ENCODE results near the gene PRIMA1. TPM values are rescaled to one million over a fixed set of nuclear protein-coding genes. Genes with fewer than 3 reads are reported as not detected.

Gene PRIMA1
- polyA plus RNA-seq, 3 donors: not detected

DNA sequence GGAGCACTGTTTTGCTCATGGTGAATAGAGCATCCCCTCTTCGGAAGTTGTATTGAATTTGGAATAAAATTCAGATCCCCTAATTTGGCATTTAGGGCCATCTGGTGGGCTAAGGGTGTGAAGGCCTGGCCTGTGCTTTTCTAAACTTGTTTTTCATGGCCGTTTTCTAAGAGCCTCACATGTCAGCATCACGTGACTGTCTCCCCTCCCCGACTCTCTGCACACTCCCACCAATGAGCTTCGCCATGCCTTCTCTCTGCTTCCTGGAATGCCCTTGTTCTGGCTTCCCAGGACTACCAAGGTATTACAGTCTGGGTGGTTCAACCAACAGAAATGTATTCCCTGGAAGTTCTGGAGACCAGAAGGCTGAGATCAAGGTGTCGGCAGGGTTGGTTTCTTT lies 85.3 kb downstream of the PRIMA1 start:
- Histone ChIP-seq H3K4me1 (ENCODE audit: control insufficient read depth in 1 of 2, insufficient read depth in 2 of 2, low read length in 2 of 2) (no peaks in the 10 kb centered on the region), H2AFZ (ENCODE audit: insufficient read depth, low read depth, low read length, poor library complexity, severe bottlenecking) (no peak overlapping the region), H3K9ac (ENCODE audit: insufficient read depth, low read length, poor library complexity, severe bottlenecking) (no peak overlapping the region), H3K27ac (ENCODE audit: low read depth in 1 of 2, low read length in 2 of 2) (no peak overlapping the region), H3K79me2 (ENCODE audit: insufficient read depth, low read length) (no peaks in the 10 kb centered on the region), H4K20me1 (ENCODE audit: insufficient read depth, low read length) (no peaks in the 10 kb centered on the region), H3K27me3 (ENCODE audit: control insufficient read depth in 2 of 2, insufficient read depth in 2 of 2, low read length in 2 of 2) (no peaks in the 10 kb centered on the region), H3K4me3 (replicated peaks in 1 of 3; ENCODE audit: low read depth in 2 of 3, low read length in 3 of 3) (no peak overlapping the region), H3K4me2 (replicated peaks; ENCODE audit: extremely low read depth, low read length, poor library complexity, severe bottlenecking) (no peak overlapping the region), H3K9me3 (replicated peaks in 1 of 2; ENCODE audit: control insufficient read depth in 1 of 2, insufficient read depth in 1 of 2, low read length in 2 of 2) (peaks cover 0 to 4% of the 10 kb centered on the region in 2 donors), H3K36me3 (replicated peaks in 1 of 2; ENCODE audit: control insufficient read depth in 1 of 2, insufficient read depth in 2 of 2, low read length in 2 of 2) (no peaks in the 10 kb centered on the region)
- TF ChIP-seq, protein P1, sequence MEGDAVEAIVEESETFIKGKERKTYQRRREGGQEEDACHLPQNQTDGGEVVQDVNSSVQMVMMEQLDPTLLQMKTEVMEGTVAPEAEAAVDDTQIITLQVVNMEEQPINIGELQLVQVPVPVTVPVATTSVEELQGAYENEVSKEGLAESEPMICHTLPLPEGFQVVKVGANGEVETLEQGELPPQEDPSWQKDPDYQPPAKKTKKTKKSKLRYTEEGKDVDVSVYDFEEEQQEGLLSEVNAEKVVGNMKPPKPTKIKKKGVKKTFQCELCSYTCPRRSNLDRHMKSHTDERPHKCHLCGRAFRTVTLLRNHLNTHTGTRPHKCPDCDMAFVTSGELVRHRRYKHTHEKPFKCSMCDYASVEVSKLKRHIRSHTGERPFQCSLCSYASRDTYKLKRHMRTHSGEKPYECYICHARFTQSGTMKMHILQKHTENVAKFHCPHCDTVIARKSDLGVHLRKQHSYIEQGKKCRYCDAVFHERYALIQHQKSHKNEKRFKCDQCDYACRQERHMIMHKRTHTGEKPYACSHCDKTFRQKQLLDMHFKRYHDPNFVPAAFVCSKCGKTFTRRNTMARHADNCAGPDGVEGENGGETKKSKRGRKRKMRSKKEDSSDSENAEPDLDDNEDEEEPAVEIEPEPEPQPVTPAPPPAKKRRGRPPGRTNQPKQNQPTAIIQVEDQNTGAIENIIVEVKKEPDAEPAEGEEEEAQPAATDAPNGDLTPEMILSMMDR (IDR thresholded peaks at IDR 0.05): no peak
- Mint-ChIP-seq H3K4me3 (no peak overlapping the region), H3K9me3 (peaks cover 8 to 17% (median 9%) of the 10 kb centered on the region in 7 donors), H3K36me3 (no peaks in the 10 kb centered on the region), H3K4me1 (no peaks in the 10 kb centered on the region), H3K27me3 (ENCODE audit: low read depth in 3 of 3) (peaks cover 0 to 8% (median 8%) of the 10 kb centered on the region in 3 donors), H3K27ac (no peak overlapping the region)
- WGBS (ENCODE audit: insufficient coverage): 80% methylated on average over 1 of the region's 6 CpGs
- intact Hi-C loops (cut with micrococcal nuclease): no loop called here
- no peak for DNase-seq

DNA sequence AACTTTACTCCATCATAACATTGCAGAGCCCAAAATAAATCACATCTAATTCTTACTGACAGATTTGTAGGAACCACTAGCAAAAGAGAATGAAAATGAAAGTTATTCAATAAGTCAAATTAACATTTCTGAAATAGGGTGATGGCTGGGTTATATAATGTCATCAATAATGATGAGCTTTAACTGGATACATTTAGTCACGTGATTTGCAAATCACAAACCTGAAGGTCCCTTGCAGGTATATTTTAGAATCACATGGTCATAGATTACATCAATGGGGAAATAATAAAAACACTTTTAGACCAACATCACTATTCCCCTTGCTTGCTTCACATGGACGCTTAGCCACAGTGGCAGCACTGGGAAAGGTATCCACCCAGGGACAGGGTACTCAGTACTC lies 86.7 kb downstream of the PRIMA1 start:
- Mint-ChIP-seq H3K36me3 (no peaks in the 10 kb centered on the region), H3K27me3 (ENCODE audit: low read depth in 3 of 3) (peaks cover 0 to 12% (median 8%) of the 10 kb centered on the region in 3 donors), H3K4me1 (no peaks in the 10 kb centered on the region), H3K27ac (no peak overlapping the region), H3K4me3 (no peak overlapping the region), H3K9me3 (peaks cover 9 to 19% (median 13%) of the 10 kb centered on the region in 7 donors)
- Histone ChIP-seq H3K79me2 (ENCODE audit: insufficient read depth, low read length) (no peaks in the 10 kb centered on the region), H3K4me2 (replicated peaks; ENCODE audit: extremely low read depth, low read length, poor library complexity, severe bottlenecking) (no peak overlapping the region), H3K27me3 (ENCODE audit: control insufficient read depth in 2 of 2, insufficient read depth in 2 of 2, low read length in 2 of 2) (no peaks in the 10 kb centered on the region), H3K4me1 (ENCODE audit: control insufficient read depth in 1 of 2, insufficient read depth in 2 of 2, low read length in 2 of 2) (no peaks in the 10 kb centered on the region), H3K9me3 (replicated peaks in 1 of 2; ENCODE audit: control insufficient read depth in 1 of 2, insufficient read depth in 1 of 2, low read length in 2 of 2) (peaks cover 0 to 4% of the 10 kb centered on the region in 2 donors), H3K27ac (ENCODE audit: low read depth in 1 of 2, low read length in 2 of 2) (no peak overlapping the region), H4K20me1 (ENCODE audit: insufficient read depth, low read length) (no peaks in the 10 kb centered on the region), H3K36me3 (replicated peaks in 1 of 2; ENCODE audit: control insufficient read depth in 1 of 2, insufficient read depth in 2 of 2, low read length in 2 of 2) (no peaks in the 10 kb centered on the region), H3K9ac (ENCODE audit: insufficient read depth, low read length, poor library complexity, severe bottlenecking) (no peak overlapping the region), H2AFZ (ENCODE audit: insufficient read depth, low read depth, low read length, poor library complexity, severe bottlenecking) (no peak overlapping the region), H3K4me3 (replicated peaks in 1 of 3; ENCODE audit: low read depth in 2 of 3, low read length in 3 of 3) (no peak overlapping the region)
- no CpG with 5 or more reads among the region's 2 CpGs for WGBS (ENCODE audit: insufficient coverage)
- DNase-seq: no peak
- intact Hi-C loops (cut with micrococcal nuclease): no loop called here
- TF ChIP-seq, protein P1 (IDR thresholded peaks at IDR 0.05): no peak
